HG02852 (cell line): Measurements from ENCODE around the gene PTPRT.

Experiments used
- ATAC-seq: cut with Tn5 transposase; IDR thresholded peaks from one replicate; pipeline ENCODE4 v1.9.1; 2021; ENCODE audit warnings: mild to moderate bottlenecking, moderate library complexity; ENCODE audit not compliant: unreplicated experiment

Gene PTPRT

DNA sequence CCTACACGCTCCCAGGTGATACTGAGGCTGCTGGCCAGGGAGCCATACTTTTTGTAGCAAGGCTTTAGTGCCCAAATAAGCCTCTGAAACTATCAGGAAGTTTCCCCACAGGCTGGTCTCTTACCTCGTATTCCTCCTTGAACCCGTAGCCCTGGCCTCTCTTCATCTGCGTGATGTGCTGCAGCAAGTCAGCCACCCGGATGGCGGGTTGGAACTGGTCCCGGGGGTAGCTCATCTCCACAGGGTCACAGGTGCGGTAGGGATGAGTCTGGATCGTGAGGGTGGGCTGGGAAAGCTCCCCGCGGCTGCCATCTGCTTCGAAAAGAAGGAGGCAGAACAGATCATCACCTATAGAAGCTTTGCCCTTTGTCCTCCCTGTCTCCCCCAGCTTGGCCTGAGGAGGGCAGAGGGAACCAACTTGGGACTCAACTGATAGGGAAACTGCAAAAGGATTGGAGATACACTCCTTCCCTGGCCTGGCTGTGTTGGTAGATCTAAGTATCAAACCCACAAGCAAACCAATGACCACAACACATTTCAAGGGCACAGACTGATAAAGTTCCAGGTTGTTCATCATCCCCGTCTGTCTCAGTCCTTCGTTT is 1028.4 kb downstream of the PTPRT start:
- ATAC-seq = no peak

- no peak for ATAC-seq
Measured at GRCh38 chr20:42159808-42160207, 1029.9 kb downstream of the PTPRT start.

- no peak for ATAC-seq
Measured at GRCh38 chr20:42158272-42158671, 1031.4 kb downstream of the PTPRT start.

- no peak for ATAC-seq
Measured at GRCh38 chr20:42155586-42155985, 1034.1 kb downstream of the PTPRT start.

DNA sequence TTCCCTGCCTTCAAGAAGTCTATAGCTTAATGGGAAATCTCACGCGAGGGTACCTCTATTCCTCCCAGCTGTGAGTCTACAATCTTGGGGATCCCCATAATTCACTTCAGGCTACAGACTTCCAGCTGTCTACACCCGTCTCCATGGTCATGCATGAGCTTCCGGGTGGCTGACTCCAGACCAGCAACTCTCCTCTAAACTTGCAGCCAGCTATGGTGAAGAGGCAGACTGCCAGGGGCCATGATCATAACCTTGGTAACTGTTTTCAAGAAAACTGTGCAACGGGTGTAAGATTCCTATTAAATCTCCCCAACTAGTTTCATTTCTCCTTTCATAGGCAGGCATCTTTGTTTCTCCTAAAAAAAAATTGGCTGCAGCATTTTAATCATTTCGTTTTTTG is 1037.1 kb downstream of the PTPRT start:
- no peak for ATAC-seq

- no peak for ATAC-seq
Measured at GRCh38 chr20:42150230-42150629, 1039.5 kb downstream of the PTPRT start.

GRCh38 chr20:42138729-42139128 is 1051.0 kb downstream of the PTPRT start:
- no peak for ATAC-seq

DNA sequence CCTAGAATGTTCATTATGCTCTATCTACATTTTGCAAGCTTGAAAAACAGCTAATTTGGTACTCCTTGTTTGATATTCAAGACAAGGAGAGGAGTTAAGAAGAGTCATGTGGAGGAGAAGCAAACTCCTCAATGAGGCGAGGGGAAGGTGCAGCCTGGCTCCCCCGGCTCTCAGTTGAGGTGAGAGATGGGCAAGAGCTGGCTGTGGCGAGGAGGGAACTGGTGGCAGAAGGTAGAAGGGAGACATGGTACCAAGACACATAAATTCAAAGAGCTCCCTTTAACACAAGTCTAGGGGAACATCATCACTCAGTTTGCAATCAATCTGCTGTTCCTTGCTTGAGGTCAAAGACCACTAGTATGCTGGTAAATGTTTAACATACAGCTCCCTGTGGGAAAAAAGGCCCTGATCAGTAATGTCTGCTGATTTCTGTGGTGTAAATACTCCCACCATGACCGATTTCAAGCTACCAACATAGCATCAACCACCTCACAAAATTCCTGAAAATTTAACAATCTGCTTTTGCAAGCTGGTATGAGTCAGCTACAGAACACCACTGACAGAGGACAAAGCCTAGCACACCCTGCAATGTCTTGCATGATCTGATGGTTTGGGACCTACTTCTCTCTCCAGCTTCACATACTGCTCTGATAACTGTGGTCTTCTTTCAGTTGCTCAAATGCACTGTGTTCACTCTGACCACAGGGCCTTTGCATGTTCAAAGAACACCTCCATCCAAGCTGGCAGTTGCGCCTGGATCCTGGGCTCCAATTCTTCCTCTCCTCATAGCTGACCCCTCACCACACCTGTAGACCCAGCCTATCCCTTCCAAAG is 1055.2 kb downstream of the PTPRT start:
- ATAC-seq = no peak

GRCh38 chr20:42130810-42131596 is 1058.7 kb downstream of the PTPRT start:
- ATAC-seq = no peak

DNA sequence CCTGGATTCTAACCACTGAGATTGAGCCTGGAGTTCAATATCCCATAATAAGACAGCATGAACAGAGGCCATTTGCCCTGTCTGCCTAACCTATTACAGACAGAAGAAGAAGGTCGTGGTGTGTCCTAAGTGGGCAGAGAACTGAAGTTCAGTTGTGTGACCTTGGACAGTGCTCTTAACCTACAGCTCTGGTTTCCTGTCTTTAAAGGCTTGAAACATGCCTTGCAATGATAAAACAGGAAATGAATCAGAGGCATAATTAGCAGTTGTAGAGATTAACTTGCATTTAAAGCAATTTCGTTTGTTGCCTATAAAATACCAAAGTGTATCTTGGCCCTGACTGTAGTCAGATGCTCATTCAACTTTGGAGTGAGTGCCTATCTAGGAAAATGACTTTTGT is 1064.3 kb downstream of the PTPRT start:
- no peak for ATAC-seq

DNA sequence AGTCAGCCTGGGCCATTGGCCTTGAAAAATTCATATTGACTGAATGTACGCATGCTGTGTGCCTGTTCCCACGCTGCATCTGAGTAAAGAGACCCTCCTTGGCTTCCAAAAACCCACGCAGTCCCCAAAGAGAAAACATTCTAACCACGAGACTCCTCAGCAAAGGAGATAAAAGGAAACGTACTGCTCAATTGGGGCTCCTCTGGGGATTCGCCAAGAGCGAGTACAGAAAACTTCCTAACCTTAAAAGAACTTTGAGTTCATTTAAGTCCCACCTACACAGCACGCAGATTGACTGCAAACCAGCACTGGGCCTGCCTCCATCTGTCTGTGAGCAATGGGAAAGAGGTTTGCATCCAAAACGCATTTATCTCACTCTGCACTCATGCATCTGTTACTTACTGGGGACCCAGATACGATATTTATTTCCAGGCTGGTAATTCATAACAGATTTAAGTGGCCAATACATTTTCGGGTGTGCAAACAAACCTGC is 1065.7 kb downstream of the PTPRT start:
- ATAC-seq = no peak

- ATAC-seq = no peak
Measured at GRCh38 chr20:42118409-42119125, 1071.1 kb downstream of the PTPRT start.

GRCh38 chr20:42118001-42118400 is 1071.7 kb downstream of the PTPRT start:
- ATAC-seq = no peak

DNA sequence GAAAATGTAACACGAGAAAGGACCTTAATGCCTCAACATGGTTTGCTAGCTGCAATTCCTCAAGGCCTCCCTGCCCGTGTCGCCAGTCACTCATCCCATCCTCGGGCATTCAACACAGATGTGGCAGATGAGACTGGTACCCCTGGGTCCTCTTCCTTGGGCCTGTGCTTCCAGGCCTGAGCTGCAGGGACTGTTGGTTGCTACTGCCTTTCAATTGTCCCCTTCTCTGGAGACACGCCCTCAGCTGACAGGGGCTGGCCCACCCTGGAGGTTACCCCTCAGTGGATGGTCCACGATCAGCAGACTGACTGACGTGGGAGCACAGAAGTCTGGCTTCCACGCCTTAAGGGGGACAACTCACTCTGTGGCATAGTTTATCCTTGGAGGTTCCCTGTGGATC is 1076.5 kb downstream of the PTPRT start:
- ATAC-seq = no peak

- no peak for ATAC-seq
Measured at GRCh38 chr20:42112161-42112560, 1077.5 kb downstream of the PTPRT start.

DNA sequence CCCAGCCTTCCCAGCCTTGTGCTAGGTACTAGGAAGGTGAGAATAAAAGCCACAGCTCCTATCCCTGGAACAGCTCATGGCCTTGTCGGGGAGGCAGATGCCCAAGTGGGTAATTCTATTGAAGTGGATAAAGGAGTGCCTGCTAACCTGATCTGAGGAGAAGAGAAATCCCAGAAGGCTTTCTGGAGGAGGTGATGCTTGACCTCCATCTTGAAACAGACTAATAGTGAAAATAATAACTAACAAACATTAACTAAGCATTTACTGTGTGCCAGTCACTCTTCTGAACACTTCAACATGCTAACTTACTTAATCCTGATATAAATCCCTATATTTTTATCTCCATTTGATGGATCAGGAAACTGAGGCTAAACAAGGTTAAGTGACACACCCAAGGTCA is 1078.4 kb downstream of the PTPRT start:
- ATAC-seq = no peak

DNA sequence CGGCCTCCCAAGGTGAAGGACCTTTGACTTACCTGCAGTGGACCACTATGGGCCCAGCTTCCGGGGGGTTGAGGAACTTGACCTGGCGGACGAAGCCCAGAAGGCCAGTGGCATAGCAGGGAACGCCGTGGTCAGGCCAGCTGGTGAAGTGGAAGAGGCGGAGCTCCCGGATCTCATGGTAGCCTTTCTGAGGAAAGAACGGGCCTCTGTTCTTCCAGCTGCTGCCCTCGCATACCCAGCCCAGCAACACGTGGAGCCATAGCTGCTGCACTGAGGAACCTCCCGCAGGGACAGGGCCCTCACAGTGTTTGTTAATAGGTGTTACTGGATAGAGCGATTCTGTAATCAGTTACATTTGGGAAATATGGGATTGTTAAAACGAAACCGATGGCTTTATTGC is 1079.4 kb downstream of the PTPRT start:
- no peak for ATAC-seq

DNA sequence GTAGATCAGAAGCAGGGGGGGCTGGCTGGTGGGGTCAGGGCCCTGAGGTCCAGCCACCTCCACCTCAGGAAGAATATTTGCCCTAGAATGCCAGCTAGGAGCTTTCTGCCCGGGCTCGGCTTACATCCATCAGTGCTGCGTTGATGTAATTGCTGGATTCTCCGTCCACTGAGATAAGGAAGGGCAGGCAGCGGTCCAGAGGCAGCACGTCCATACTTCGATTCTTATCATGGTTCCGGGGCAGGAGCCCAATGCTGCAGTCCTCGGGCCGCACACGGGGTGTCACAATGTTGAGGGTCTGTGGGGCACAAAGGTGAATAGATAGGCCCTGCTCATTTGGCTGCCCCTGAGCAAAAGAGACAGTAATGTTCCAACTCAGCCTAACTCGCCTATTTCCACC is 1087.7 kb downstream of the PTPRT start:
- no peak for ATAC-seq

- no peak for ATAC-seq
Measured at GRCh38 chr20:42100137-42100704, 1089.5 kb downstream of the PTPRT start.

- no peak for ATAC-seq
Measured at GRCh38 chr20:42099101-42099500, 1090.6 kb downstream of the PTPRT start.

- ATAC-seq = no peak
Measured at GRCh38 chr20:42098418-42098817, 1091.3 kb downstream of the PTPRT start.
